Measurements from ENCODE around the gene DCST2.
"Not testable (repeated sequence)": the region's sequence is repeated elsewhere in the genome, so short reads cannot be mapped to it uniquely, and the experiment has no call there.

DCST2 gene

GRCh38 chr1:154995301-154995983 lies 38.1 kb downstream of the DCST2 start:
- not testable (repeated sequence) for DNase-seq

- DNase-seq: no peak
These were observed 39.0 kb downstream of the DCST2 start for GRCh38 chr1:154994591-154994990.

- DNase-seq: no peak
These were observed 39.4 kb downstream of the DCST2 start for GRCh38 chr1:154994269-154994587.

GRCh38 chr1:154993572-154994268 lies 39.9 kb downstream of the DCST2 start, which contains the start of gene LENEP:
Gene LENEP (plus strand): TSS chr1:154993586. CDS start chr1:154993608, 22 bp downstream.
- DNase-seq: no peak

- no peak for DNase-seq
These were observed 40.6 kb downstream of the DCST2 start for GRCh38 chr1:154992721-154993571.

DNA sequence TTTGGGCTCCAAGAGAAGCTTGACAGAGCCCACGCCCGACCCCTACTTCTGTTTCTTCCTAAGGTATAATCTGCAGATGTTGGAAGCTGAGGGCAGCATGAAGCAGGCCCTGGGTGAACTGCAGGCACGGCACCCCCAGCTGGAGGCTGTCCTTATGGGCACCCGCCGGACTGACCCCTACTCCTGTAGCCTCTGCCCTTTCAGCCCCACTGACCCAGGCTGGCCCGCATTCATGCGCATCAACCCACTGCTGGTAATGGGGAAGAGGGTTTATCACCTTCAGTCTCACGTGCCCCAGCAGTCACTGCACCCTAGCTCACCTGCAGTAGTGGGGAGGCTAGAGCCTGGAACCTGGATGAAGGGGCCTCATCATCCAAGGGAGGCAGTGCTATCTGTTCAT lies 43.3 kb downstream of the DCST2 start:
- no peak for DNase-seq

- no peak for DNase-seq
These were observed 44.3 kb downstream of the DCST2 start for GRCh38 chr1:154989195-154989860.

DNA sequence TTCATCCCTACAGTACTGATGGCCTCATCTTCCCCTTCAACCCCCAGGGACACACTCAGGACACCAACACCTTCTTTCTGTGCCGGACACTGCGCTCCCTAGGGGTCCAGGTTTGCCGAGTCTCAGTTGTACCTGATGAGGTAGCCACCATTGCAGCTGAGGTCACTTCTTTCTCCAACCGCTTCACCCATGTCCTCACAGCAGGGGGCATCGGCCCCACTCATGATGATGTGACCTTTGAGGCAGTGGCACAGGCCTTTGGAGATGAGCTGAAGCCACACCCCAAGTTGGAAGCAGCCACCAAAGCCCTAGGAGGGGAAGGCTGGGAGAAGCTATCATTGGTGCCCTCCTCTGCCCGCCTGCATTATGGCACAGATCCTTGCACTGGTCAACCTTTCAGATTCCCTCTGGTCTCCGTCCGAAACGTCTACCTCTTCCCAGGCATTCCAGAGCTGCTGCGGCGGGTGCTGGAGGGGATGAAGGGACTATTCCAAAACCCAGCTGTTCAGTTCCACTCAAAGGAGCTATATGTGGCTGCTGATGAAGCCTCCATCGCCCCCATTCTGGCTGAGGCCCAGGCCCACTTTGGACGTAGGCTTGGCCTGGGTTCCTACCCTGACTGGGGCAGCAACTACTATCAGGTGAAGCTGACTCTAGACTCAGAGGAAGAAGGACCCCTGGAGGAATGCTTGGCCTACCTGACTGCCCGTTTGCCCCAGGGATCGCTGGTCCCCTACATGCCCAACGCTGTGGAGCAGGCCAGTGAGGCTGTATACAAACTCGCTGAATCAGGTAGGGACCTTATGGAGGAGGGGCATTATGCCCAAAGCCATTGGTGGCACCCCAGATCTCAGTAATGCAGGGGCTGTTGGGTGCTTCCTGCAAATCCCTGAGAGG lies 45.3 kb downstream of the DCST2 start:
- DNase-seq: no peak

DNA sequence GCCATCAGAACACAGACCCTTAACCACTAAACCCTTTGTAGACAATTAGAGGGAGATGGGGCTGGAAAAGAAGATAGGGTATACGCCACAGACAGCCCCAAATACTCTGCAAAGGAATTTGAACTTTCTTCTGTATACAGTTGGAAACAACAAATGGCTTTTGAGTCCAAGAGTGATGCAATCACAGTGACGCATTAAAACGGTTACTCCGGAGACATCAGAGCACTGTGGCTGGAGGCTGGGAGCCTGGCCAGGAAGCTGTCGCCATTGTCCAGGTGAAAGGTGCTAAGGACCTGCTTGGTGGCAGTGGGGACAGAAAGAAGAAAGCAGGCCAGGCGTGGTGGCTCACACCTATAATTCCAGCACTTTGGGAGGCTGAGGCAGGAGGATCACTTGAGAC lies 46.3 kb downstream of the DCST2 start:
- DNase-seq: no peak

DNA sequence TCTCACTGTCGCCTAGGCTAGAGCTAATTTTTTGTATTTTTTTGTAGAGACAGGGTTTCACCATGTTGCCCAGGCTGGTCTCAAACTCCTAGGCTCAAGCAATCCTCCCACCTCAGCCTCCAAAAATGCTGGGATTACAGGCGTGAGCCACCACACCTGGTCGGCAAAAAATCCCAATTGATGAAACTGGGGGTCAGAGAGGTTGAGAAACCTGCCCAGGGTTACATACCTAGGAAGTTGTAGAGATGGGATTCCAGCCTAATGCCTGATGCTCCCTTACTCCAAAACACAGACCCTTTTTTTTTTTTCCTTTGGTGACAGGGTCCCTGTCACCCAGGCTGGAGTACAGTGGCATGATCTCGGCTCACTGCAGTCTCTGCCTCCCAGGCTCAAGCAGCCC lies 46.8 kb downstream of the DCST2 start:
- not testable (repeated sequence) for DNase-seq

- no peak for DNase-seq
These were observed 49.7 kb downstream of the DCST2 start for GRCh38 chr1:154983776-154984466.

GRCh38 chr1:154982897-154983648 lies 50.5 kb downstream of the DCST2 start, which contains the start of gene FLAD1:
Gene FLAD1 (plus strand): TSS chr1:154983344. CDS start chr1:154983695, 351 bp downstream.
- DNase-seq: peak; percentile 99

GRCh38 chr1:154982341-154982740 lies 51.2 kb downstream of the DCST2 start:
- no peak for DNase-seq

GRCh38 chr1:154978360-154978759 lies 55.2 kb downstream of the DCST2 start:
- DNase-seq: no peak

DNA sequence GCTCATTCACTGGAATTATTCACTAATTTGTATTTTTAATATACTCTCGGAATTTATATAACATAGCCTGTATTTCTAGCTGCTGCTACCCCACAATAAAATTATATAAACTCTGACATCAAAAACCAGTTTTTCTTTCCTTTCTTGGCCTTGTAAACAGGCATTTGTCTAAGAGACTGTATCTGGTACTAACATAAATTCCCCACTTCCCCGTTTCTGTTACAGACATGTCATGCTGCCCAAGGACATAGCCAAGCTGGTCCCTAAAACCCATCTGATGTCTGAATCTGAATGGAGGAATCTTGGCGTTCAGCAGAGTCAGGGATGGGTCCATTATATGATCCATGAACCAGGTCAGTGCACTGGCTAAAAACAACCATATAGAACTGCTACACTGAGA lies 55.8 kb downstream of the DCST2 start:
- not testable (repeated sequence) for DNase-seq

DNA sequence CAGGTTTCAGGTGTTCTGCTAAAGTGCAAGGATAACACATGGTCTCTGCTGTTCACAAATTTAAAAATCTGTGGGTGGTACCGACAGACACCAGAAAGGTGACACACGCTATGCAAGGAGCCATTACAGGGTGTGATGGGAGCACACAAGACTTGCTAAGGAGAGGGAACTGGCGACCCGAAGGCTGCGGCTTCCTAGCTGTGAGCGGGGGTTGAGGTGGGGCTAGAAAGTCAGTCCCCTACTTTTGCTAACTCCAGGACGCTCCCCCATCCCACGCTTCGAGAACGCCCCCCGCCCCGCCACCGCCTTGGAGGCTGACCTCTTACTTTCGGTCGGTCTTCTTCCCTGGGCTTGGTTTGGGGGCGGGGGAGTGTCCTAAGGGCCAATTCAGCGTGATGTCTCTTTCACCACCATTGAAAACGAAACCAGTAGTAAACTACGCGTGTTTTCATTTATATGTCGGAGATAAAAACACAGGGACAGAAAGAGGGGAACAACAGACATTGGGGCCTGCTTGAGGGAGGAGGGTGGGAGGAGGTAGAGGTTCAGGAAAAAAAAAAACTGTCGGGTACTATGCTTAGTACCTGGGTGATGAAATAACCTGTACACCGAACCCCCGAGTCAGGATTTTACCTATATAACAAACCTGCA lies 58.0 kb downstream of the DCST2 start:
- no peak for DNase-seq

DNA sequence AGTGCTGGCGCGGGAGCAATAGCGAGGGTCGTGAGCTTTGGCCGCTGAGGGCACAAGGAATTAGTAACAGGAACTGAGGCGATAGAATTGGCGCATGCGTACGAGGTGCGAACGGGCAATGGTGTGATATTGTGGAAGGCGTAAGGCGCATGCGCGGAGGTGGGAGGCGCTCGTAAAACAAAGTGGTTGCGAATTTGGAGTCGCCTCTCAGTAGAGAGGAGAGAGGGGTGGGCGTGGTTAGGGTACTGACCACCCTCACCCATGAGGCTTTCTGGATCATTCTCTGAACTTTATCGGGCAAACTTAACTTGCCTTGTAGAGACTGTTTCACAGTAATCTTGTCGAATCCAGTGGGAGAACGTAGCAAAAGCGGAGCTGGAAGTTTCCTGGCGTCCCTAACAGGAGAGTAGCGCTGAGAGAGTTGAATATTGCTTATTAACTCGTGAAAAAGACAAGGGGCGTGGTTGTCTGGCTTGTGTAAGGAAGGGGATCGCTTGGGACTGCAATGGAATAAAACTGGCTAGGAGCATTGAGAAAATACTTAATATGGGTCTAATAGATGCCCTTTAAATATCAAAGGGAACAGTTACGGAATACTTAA lies 58.7 kb downstream of the DCST2 start:
- peak; percentile 90 for DNase-seq

GRCh38 chr1:154974102-154974807 lies 59.3 kb downstream of the DCST2 start, which contains the start of gene CKS1B:
Gene CKS1B (plus strand): TSS chr1:154974681. CDS start chr1:154974746, 65 bp downstream.
- DNase-seq: peak; percentile 98
